ENCODE measurements around the gene INO80. TPM values are rescaled to one million over a fixed set of nuclear protein-coding genes. Genes with fewer than 3 reads are reported as not detected.
A peak's percentile ranks its signal among the peaks of the same experiment; 100 is the strongest.

Gene INO80
- total and polyA plus RNA-seq, 9 donors = 13.0 to 18.1 (median 16.6) TPM

DNA sequence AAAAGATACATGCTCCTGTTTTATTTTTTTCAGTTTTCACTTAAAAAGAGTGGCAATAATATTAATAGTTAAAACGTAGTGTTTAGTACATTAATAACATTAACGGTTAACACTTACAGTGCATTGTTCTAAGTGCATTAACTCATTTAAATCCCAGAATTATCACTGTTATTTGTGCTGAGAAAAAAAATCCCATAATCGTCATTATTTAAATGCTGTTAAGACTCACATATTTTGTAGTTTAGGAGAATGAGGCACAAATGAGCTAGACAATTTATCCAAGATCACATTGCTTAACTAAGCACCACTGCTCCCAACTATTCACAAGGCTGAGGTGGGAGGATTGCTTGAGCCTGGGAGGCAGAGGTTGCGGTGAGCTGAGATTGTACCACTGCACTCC lies 127.9 kb downstream of the INO80 start:
- DNase-seq = no peak
- H3K36me3 ChIP-seq (ENCODE audit: control insufficient read depth, insufficient read depth, low read length) = peaks cover 72% of the 10 kb centered on the region
- H3K27me3 ChIP-seq (ENCODE audit: control insufficient read depth, insufficient read depth, low read length) = no peaks in the 10 kb centered on the region
- no peaks in the 10 kb centered on the region for H3K4me1 ChIP-seq (ENCODE audit: control insufficient read depth, insufficient read depth, low read length)
- no peaks in the 10 kb centered on the region for H3K9me3 ChIP-seq (replicated peaks; ENCODE audit: control insufficient read depth, low read depth, low read length)
- H3K4me3 ChIP-seq (ENCODE audit: low read length) = no peak overlapping the region
- WGBS (ENCODE audit: insufficient coverage) = no CpG with 5 or more reads among the region's 4 CpGs
- H3K27ac ChIP-seq (ENCODE audit: low read length) = no peak overlapping the region

DNA sequence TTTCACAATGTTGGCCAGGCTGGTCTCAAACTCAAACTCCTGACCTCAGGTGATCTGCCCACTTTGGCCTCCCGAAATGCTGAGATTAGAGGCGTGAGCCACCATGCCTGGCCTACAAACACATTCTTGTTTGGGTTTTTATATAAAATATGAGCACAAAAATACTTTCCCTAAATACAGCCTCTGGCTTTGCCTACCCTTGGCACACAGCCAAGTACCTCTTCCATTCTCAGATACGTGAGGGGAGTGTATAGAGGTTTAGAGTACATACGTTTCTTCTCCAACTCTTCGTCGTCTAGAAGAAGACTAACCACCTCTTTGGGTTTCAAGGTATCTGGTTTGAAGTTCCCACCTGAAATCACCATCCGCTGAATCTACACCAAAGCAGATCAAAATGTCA lies 129.3 kb downstream of the INO80 start:
- Histone ChIP-seq H3K36me3 (ENCODE audit: control insufficient read depth, insufficient read depth, low read length) (peaks cover 79% of the 10 kb centered on the region), H3K9me3 (replicated peaks; ENCODE audit: control insufficient read depth, low read depth, low read length) (no peaks in the 10 kb centered on the region), H3K27me3 (ENCODE audit: control insufficient read depth, insufficient read depth, low read length) (no peaks in the 10 kb centered on the region), H3K4me3 (ENCODE audit: low read length) (no peak overlapping the region), H3K4me1 (ENCODE audit: control insufficient read depth, insufficient read depth, low read length) (no peaks in the 10 kb centered on the region), H3K27ac (ENCODE audit: low read length) (no peak overlapping the region)
- DNase-seq = no peak
- WGBS (ENCODE audit: insufficient coverage) = no CpG with 5 or more reads among the region's 7 CpGs

DNA sequence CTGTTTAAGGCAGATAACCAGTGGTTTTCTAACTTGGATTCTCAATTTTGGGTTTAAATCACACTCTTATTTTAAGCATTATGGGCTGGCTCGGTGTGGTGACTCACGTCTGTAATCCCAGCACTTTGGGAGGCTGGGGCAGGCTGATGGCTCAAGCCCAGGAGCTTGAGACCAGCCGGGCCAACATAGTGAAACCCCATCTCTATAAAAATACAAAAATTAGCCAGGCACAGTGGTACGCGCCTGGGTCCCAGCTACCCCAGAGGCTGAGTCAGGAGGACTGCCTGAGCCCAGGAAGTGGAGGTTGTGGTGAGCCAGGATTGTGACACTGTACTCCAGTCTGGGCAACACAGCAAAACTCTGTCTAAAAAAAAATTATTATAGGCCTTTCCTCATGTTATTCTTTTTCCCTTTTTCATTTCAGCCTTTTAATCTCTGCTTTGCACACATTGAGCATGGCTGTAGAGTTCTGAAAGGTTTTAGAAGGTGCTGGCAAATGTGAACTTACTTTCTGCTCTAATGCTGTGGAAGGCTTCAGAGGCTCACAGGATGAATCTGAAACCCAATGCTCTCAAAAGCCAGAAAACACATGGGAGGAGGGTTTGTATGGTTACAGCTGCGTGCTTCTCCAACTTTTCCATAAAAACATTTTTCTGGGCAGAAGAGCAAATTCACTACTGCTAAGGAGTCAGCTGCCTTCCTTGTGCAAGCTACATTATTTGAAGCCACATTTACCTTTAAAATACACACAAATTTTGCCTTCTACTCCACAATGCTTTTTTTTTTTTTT lies 130.3 kb downstream of the INO80 start:
- WGBS (ENCODE audit: insufficient coverage) = no CpG with 5 or more reads among the region's 6 CpGs
- H3K4me1 ChIP-seq (ENCODE audit: control insufficient read depth, insufficient read depth, low read length) = no peaks in the 10 kb centered on the region
- no peak overlapping the region for H3K4me3 ChIP-seq (ENCODE audit: low read length)
- H3K9me3 ChIP-seq (replicated peaks; ENCODE audit: control insufficient read depth, low read depth, low read length) = no peaks in the 10 kb centered on the region
- peaks cover 88% of the 10 kb centered on the region for H3K36me3 ChIP-seq (ENCODE audit: control insufficient read depth, insufficient read depth, low read length)
- no peaks in the 10 kb centered on the region for H3K27me3 ChIP-seq (ENCODE audit: control insufficient read depth, insufficient read depth, low read length)
- peak; percentile 73 for DNase-seq
- no peak overlapping the region for H3K27ac ChIP-seq (ENCODE audit: low read length)

DNA sequence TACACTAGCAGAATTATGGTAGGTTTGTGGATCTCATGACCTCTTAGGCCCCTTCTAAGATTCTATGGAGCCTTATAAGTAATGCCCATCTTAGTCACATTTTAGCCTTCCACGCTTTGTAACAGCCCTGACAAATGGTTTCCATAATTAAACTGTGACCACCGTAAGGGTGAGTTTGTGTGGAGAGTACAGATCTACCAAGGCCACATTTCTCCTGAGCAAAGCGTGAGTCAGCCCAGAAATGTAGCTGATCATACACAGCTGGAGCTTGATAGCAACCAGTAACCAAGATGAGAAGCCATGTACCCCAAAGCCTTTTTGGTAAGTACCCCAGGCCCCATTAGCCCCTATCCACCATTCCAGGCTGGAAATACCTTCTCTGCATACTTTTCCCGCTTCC lies 131.1 kb downstream of the INO80 start:
- H3K36me3 ChIP-seq (ENCODE audit: control insufficient read depth, insufficient read depth, low read length) = peaks cover 88% of the 10 kb centered on the region
- no peaks in the 10 kb centered on the region for H3K9me3 ChIP-seq (replicated peaks; ENCODE audit: control insufficient read depth, low read depth, low read length)
- no peak overlapping the region for H3K4me3 ChIP-seq (ENCODE audit: low read length)
- no peak for DNase-seq
- H3K27me3 ChIP-seq (ENCODE audit: control insufficient read depth, insufficient read depth, low read length) = no peaks in the 10 kb centered on the region
- 86% methylated on average over 1 of the region's 4 CpGs for WGBS (ENCODE audit: insufficient coverage)
- no peaks in the 10 kb centered on the region for H3K4me1 ChIP-seq (ENCODE audit: control insufficient read depth, insufficient read depth, low read length)
- H3K27ac ChIP-seq (ENCODE audit: low read length) = no peak overlapping the region

DNA sequence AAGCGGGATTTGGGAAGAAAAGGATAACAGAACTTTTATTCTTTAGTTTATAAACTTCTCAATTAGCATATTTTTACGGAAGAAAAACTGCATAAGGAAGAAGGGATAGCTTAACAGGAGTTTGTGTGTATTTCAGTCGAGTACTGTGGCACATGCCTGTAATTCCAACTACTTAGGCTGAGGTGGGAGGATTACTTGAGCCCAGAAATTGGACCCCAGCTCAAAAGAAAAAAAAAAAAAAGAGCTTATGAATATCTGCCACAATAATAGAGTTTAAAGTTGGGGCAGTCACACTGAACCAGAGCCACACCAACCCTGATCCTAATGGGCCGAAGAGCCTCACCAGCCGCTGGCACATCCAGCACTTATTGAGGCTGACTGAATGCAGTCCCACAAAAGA lies 131.7 kb downstream of the INO80 start:
- WGBS (ENCODE audit: insufficient coverage) = no CpG with 5 or more reads among the region's 5 CpGs
- peaks cover 89% of the 10 kb centered on the region for H3K36me3 ChIP-seq (ENCODE audit: control insufficient read depth, insufficient read depth, low read length)

DNA sequence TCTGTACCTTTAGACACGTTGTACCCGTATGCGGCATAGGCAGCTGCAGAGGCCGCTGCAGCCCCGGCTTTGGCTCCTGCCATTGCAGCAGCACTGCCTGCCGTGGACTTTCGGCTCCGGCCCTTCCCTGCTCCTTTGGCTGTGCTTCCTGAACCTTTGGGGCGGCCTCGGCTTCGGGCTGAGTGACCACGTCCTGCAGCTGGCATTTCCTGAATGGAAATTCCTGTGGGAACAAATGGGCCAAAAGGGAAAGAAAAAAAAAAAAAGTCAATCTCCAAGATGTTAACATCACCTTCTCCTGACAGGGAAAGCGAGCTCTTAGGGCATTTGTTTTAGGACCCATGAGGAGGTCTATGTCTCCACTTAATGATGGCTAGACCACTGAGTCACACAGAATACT lies 133.2 kb downstream of the INO80 start:
- H3K9me3 ChIP-seq (replicated peaks; ENCODE audit: control insufficient read depth, low read depth, low read length) = no peaks in the 10 kb centered on the region
- peaks cover 96% of the 10 kb centered on the region for H3K36me3 ChIP-seq (ENCODE audit: control insufficient read depth, insufficient read depth, low read length)
- no peak overlapping the region for H3K4me3 ChIP-seq (ENCODE audit: low read length)
- H3K27me3 ChIP-seq (ENCODE audit: control insufficient read depth, insufficient read depth, low read length) = no peaks in the 10 kb centered on the region
- DNase-seq = no peak
- no peak overlapping the region for H3K27ac ChIP-seq (ENCODE audit: low read length)
- H3K4me1 ChIP-seq (ENCODE audit: control insufficient read depth, insufficient read depth, low read length) = no peaks in the 10 kb centered on the region
- WGBS (ENCODE audit: insufficient coverage) = 84% methylated on average over 10 of the region's 13 CpGs

More for the DNA sequence above, 131.7 kb downstream of the INO80 start:
- Histone ChIP-seq H3K27ac (ENCODE audit: low read length) (no peak overlapping the region), H3K9me3 (replicated peaks; ENCODE audit: control insufficient read depth, low read depth, low read length) (no peaks in the 10 kb centered on the region), H3K4me1 (ENCODE audit: control insufficient read depth, insufficient read depth, low read length) (no peaks in the 10 kb centered on the region), H3K27me3 (ENCODE audit: control insufficient read depth, insufficient read depth, low read length) (no peaks in the 10 kb centered on the region), H3K4me3 (ENCODE audit: low read length) (no peak overlapping the region)
- no peak for DNase-seq

DNA sequence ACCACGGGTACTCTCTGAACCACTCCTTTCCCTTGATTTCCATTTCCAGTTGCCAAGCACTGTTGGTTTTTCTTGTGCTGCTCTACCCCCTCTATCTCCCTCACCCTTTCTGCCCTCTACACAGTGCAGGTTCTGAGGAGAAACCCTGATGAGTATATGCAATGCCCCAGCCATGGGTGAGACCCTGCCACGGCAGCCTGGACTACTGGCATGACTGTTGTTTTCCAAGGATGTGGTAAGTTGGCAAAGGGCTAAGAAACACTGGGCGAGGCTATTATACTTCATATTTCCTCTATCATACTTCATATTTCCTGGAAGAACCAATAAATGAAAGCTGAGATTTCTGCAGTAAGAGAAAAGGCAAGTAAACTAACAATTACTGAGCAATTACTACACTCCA lies 134.9 kb downstream of the INO80 start:
- DNase-seq = no peak
- peaks cover 96% of the 10 kb centered on the region for H3K36me3 ChIP-seq (ENCODE audit: control insufficient read depth, insufficient read depth, low read length)
- 71% methylated on average over 1 of the region's 3 CpGs for WGBS (ENCODE audit: insufficient coverage)
- no peak overlapping the region for H3K27ac ChIP-seq (ENCODE audit: low read length)
- no peaks in the 10 kb centered on the region for H3K27me3 ChIP-seq (ENCODE audit: control insufficient read depth, insufficient read depth, low read length)
- no peaks in the 10 kb centered on the region for H3K4me1 ChIP-seq (ENCODE audit: control insufficient read depth, insufficient read depth, low read length)
- no peaks in the 10 kb centered on the region for H3K9me3 ChIP-seq (replicated peaks; ENCODE audit: control insufficient read depth, low read depth, low read length)
- no peak overlapping the region for H3K4me3 ChIP-seq (ENCODE audit: low read length)

DNA sequence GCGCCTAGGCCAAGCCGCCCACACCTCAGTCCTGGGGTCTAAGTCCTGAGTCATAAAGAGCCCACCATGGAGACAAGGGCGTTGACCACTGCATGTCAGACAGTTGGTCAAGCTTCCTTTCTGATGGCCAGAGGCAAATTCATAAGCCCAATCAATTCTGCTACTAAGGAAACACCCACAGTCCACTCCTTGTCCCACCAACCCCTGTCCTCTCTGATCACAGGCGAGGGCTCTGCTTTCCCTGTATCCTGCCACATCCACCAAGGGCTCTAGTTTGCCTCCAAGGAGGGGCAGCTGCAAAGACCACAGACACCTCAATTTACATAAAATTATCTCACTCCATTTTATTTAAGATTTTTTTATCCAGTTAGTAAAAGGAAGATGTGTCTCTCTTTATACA lies 137.5 kb downstream of the INO80 start:
- H3K36me3 ChIP-seq (ENCODE audit: control insufficient read depth, insufficient read depth, low read length) = peaks cover 81% of the 10 kb centered on the region
- no peaks in the 10 kb centered on the region for H3K27me3 ChIP-seq (ENCODE audit: control insufficient read depth, insufficient read depth, low read length)
- no peaks in the 10 kb centered on the region for H3K4me1 ChIP-seq (ENCODE audit: control insufficient read depth, insufficient read depth, low read length)
- no peak overlapping the region for H3K27ac ChIP-seq (ENCODE audit: low read length)
- no peak for DNase-seq
- H3K4me3 ChIP-seq (ENCODE audit: low read length) = no peak overlapping the region
- H3K9me3 ChIP-seq (replicated peaks; ENCODE audit: control insufficient read depth, low read depth, low read length) = no peaks in the 10 kb centered on the region
- 97% methylated on average over 4 of the region's 4 CpGs for WGBS (ENCODE audit: insufficient coverage)

DNA sequence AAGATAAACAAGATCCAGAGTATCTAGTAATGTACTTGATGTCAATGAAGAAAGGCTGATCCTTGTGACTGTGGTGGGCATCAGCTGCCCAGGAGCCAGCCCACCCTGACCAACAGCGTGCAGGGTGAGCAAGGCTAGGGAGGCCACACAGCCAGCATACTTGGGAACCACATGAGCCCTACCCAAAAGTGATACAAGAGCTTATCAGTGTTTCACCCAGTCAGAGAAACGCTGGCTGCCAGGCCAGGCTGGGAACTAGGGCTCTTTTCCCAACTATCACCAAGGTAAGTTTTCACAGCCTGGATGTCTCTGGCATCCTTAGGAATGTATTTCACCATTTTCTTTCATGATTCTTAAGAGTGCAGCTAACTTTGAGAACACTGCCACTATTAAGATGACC lies 137.9 kb downstream of the INO80 start:
- H3K4me3 ChIP-seq (ENCODE audit: low read length) = no peak overlapping the region
- no peak for DNase-seq
- no peaks in the 10 kb centered on the region for H3K4me1 ChIP-seq (ENCODE audit: control insufficient read depth, insufficient read depth, low read length)
- 88% methylated on average over 2 of the region's 2 CpGs for WGBS (ENCODE audit: insufficient coverage)
- no peaks in the 10 kb centered on the region for H3K9me3 ChIP-seq (replicated peaks; ENCODE audit: control insufficient read depth, low read depth, low read length)
- no peak overlapping the region for H3K27ac ChIP-seq (ENCODE audit: low read length)
- peaks cover 77% of the 10 kb centered on the region for H3K36me3 ChIP-seq (ENCODE audit: control insufficient read depth, insufficient read depth, low read length)
- no peaks in the 10 kb centered on the region for H3K27me3 ChIP-seq (ENCODE audit: control insufficient read depth, insufficient read depth, low read length)

DNA sequence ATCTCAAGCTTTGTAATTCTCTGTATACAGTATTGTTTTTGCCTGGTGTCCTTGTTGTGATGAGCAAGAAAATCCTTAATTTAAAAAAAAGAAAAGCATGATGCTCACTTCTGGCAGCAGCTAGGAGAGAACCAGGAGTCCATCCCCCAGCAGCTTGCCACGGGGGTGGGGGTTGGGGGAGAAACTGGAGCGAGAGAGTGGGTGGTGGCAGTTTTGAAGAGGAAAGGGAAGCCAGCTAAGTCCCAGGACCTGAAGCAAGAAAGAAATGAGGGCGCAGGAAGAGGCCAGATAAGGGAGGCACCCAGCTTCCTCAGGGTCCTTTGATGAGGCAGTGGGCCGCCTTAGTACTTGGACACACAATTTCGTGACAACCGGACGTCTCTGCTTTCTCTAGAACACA lies 139.3 kb downstream of the INO80 start:
- Histone ChIP-seq H3K4me3 (ENCODE audit: low read length) (no peak overlapping the region), H3K36me3 (ENCODE audit: control insufficient read depth, insufficient read depth, low read length) (peaks cover 63% of the 10 kb centered on the region), H3K4me1 (ENCODE audit: control insufficient read depth, insufficient read depth, low read length) (no peaks in the 10 kb centered on the region), H3K27me3 (ENCODE audit: control insufficient read depth, insufficient read depth, low read length) (no peaks in the 10 kb centered on the region), H3K9me3 (replicated peaks; ENCODE audit: control insufficient read depth, low read depth, low read length) (no peaks in the 10 kb centered on the region), H3K27ac (ENCODE audit: low read length) (no peak overlapping the region)
- DNase-seq = no peak
- WGBS (ENCODE audit: insufficient coverage) = 52% methylated on average over 6 of the region's 7 CpGs

DNA sequence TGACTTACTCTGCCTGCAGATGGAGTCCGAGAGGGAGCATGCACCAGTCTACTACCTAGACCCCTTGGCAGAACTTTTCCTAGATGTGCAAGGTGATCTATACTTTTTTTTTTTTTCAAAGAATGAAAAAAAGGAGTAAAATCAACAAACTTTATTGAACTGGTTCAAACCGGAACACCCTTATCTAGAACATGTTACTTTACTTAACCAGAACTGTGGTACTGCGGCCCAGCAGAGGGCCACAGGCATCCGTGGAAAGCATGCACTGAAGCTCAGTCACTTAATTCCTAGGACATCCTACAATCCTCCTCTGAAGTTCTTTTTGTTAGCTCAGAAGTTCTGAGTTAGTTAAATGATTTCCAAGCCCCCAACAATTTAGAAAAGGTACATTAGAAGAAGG lies 141.2 kb downstream of the INO80 start:
- no peak overlapping the region for H3K27ac ChIP-seq (ENCODE audit: low read length)
- no peaks in the 10 kb centered on the region for H3K27me3 ChIP-seq (ENCODE audit: control insufficient read depth, insufficient read depth, low read length)
- H3K4me1 ChIP-seq (ENCODE audit: control insufficient read depth, insufficient read depth, low read length) = no peaks in the 10 kb centered on the region
- no peak overlapping the region for H3K4me3 ChIP-seq (ENCODE audit: low read length)
- H3K36me3 ChIP-seq (ENCODE audit: control insufficient read depth, insufficient read depth, low read length) = peaks cover 45% of the 10 kb centered on the region
- WGBS (ENCODE audit: insufficient coverage) = no CpG with 5 or more reads among the region's 4 CpGs
- no peak for DNase-seq
- no peaks in the 10 kb centered on the region for H3K9me3 ChIP-seq (replicated peaks; ENCODE audit: control insufficient read depth, low read depth, low read length)
